Measurements from ENCODE around the gene CFAP97. TPM values are rescaled to one million over a fixed set of nuclear protein-coding genes. Genes with fewer than 3 reads are reported as not detected.

CFAP97 gene
- total and polyA plus RNA-seq, 9 of the 15 experiments (the other 6 are each of a cell fraction or from before 2014, with no cell fraction given) = 17.3 to 57.8 (median 44.4) TPM

DNA sequence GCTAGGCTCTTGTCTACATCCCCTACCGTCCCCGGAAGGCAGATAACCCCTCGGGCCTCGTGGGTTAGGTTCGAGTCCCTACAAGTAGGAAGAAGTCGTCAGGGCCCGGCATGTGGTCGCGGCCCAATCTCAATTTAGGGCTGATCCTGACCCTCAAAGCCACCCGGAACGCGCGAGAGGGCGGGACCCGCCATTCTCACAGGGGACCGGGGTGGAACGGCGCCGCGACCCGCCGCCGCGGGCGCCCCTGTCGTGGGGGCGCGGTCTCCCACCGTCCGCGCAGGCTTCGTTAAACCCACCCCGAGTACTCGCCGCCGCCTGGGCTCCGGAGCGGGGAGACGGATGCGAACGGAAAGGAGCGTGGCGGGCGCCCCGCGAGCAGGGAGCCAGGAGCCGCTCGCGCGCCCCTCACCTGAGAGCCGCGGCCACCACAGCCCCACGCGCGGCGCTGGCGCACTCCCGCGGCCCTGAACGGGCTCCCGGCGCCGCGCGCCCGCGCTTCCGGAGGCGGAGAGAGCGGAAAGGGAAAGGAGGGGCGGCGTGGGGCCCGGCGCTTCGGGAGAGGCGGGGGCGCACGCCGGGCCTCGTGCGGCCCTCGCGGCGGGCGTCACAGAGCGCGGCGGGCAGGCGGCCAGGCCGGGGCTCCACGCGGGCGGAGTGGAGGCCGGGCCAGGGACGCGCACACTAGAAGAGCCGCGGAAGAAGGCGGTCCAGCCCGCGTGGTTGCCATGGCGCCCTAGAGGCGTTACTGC is at the start of gene CFAP97 (continued):
- TF ChIP-seq TSHZ1 (CRISPR knock-in tag; IDR thresholded peaks at IDR 0.05) (no peak), YY1 (IDR thresholded peaks at IDR 0.05; ENCODE audit: borderline replicate concordance in 1 of 3, control insufficient read depth in 1 of 3, extremely low read depth in 1 of 3, insufficient read depth in 3 of 3, insufficient read length in 1 of 3, insufficient replicate concordance in 2 of 3, low read depth in 1 of 3, low read length in 2 of 3) (peak in 2 of 3 experiments; percentile 51 to 58), MCM5 (IDR thresholded peaks at IDR 0.05; ENCODE audit: low read depth) (no peak), EP400 (IDR thresholded peaks at IDR 0.05) (peak; percentile 69), MCM3 (IDR thresholded peaks at IDR 0.05) (no peak), COPS2 (conservative IDR thresholded peaks at IDR 0.05) (no peak), TBP (optimal IDR thresholded peaks at IDR 0.05; ENCODE audit: low read depth, low read length) (peak; percentile 39), ZNF764 (CRISPR knock-in tag; IDR thresholded peaks at IDR 0.05; ENCODE audit: low read depth) (no peak), PHF21A (IDR thresholded peaks at IDR 0.05; ENCODE audit: borderline replicate concordance, low read depth) (no peak), ELK3 (CRISPR knock-in tag; IDR thresholded peaks at IDR 0.05) (no peak), PHB (CRISPR knock-in tag; IDR thresholded peaks at IDR 0.05) (no peak), EP300 (IDR thresholded peaks at IDR 0.05; ENCODE audit: low read length) (no peak), MECOM (CRISPR knock-in tag; IDR thresholded peaks at IDR 0.05) (no peak), SIN3B (IDR thresholded peaks at IDR 0.05; ENCODE audit: low read depth) (peak; percentile 53)
- TF ChIP-seq, protein P1, sequence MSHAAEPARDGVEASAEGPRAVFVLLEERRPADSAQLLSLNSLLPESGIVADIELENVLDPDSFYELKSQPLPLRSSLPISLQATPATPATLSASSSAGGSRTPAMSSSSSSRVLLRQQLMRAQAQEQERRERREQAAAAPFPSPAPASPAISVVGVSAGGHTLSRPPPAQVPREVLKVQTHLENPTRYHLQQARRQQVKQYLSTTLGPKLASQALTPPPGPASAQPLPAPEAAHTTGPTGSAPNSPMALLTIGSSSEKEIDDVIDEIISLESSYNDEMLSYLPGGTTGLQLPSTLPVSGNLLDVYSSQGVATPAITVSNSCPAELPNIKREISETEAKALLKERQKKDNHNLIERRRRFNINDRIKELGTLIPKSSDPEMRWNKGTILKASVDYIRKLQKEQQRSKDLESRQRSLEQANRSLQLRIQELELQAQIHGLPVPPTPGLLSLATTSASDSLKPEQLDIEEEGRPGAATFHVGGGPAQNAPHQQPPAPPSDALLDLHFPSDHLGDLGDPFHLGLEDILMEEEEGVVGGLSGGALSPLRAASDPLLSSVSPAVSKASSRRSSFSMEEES (CRISPR knock-in tag; IDR thresholded peaks at IDR 0.05) = no peak
- TF ChIP-seq, protein P2, sequence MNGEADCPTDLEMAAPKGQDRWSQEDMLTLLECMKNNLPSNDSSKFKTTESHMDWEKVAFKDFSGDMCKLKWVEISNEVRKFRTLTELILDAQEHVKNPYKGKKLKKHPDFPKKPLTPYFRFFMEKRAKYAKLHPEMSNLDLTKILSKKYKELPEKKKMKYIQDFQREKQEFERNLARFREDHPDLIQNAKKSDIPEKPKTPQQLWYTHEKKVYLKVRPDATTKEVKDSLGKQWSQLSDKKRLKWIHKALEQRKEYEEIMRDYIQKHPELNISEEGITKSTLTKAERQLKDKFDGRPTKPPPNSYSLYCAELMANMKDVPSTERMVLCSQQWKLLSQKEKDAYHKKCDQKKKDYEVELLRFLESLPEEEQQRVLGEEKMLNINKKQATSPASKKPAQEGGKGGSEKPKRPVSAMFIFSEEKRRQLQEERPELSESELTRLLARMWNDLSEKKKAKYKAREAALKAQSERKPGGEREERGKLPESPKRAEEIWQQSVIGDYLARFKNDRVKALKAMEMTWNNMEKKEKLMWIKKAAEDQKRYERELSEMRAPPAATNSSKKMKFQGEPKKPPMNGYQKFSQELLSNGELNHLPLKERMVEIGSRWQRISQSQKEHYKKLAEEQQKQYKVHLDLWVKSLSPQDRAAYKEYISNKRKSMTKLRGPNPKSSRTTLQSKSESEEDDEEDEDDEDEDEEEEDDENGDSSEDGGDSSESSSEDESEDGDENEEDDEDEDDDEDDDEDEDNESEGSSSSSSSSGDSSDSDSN (IDR thresholded peaks at IDR 0.05; ENCODE audit: borderline replicate concordance in 1 of 2, low read depth in 2 of 2, low read length in 2 of 2) = peak in 1 of 2 experiments; percentile 26; a peak in 1 of 4 replicates
